NCI-H748 treated with DMSO at 0.1 percent for 48 hours (cell line): ENCODE measurements around the gene TTC33.
"Not testable (repeated sequence)": the region's sequence is repeated elsewhere in the genome, so short reads cannot be mapped to it uniquely, and the experiment has no call there.

Experiments used
- DNase-seq: peaks from one replicate; lab custom pipeline; 2025; lab: John Stamatoyannopoulos, UW

The TTC33 gene

GRCh38 chr5:40653221-40654022, 102.3 kb downstream of the TTC33 start:
- no peak for DNase-seq

DNA sequence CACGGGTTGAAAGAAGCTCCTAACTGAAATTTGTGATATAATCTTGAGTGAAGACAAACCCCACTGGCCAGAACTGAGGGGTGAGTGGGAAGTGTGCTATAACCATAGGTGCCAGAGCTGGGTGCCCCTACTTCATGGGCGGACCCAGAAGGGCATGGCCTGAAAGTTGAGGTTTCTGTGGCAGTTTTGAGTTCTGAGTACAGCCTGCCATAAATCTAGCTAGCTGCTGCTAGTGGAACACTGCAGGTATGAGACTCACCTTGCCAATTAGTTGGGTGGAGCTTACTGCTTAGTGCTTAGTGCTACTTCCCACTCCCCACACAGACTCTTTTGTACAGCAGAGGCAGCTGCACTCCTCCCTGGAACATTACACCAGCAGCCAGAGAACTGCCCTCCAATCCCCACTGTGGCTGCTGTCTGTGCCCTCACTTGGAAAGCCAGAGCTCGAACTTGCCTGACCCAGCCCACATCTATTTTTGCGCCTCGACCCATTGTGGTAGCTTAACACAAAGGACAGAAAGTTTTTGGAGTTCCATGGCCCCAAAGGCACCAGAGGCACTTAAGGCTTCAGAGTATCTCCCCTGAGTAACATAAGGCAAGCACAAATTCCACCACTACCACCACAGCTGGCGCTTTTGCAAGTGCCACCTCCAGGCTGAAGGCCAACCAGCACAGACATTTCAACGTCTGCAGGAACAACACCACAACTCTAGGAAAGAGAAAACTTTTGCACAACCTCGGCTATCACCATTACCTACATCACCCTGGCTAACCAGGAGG, 103.1 kb downstream of the TTC33 start:
- DNase-seq = peak; percentile 51

DNA sequence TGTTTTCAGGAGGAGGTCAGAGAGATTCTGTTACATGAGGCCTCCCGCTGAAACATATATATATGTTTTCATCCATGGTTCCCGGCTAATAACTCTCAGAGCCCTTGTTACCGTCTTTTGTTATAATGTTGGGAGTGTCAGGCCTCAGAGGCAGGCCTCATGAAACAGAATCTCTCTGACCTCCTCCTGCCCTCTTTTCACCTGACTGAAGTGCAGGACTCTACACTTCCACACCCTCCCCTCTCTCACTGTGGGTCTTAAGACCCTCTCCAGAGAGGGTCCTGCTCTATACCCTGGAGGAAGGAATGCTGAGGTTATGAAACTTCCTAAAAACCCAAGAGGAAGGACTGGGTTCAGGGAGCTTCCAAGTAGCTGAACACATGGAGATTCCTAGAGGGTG, 104.6 kb downstream of the TTC33 start:
- no peak for DNase-seq

DNA sequence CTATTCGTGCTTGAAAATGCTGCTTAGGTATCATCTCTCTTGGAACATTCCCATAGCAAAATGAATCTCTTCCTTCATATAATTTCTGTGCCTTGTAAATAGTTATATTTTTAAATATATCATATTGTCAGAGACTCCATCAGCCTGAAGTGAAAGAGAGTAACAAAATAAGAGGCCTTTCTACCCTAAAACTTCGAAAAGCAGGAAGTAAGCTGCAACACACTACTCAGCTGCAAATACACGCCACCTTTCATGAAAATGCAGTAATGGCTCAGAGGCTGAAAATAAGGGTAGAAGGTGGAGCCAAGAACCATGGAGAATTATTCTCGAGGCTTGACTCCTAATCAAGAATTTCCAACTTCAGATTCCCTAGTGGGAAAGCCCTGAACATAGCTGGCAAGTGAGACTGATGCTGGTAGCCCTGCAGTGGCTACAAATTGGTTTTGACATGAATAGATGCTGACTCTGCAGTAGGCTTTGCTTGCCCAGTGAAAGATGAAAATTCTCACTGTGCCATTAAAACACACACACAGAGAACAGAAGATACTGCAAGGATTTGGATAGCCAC, 106.2 kb downstream of the TTC33 start:
- no peak for DNase-seq

DNA sequence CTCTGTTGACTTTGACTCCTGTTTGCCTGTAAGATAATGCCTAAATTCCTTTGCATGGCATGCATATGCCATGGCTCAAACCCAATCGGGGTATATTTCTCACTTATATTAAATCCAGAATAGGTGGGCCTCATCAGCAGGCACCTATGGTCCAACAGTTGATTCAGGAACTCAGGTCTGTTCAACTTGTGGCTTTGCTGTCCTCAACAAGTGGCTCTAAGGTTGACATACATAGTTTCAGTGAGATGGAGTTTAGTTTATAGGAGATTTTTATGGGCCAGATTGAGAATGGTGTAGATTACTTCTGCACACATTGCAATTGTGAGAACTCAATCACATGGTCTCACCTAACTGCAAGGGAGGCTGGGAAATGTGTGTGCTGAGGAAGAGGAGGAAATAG, 107.6 kb downstream of the TTC33 start:
- DNase-seq = no peak

DNA sequence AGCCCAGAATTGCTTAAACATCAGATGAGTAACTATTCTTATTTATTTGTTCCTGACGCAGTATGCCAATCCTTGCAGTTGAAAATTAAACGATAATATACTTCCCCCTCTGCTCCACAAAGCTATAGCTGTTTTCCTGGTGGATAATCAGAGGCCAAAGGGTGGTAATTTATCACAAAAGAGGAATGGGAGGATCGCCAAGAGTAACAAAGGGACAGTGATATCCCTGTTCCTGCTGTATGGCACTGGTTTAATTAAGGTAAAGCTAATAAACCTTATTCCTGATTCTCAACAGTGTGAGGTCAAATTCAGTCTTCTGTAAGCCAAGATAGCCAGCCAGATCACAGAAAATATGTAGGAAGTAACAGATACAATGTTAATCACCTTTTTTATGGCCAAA, 109.5 kb downstream of the TTC33 start:
- peak; percentile 91 for DNase-seq

- not testable (repeated sequence) for DNase-seq
Measured at GRCh38 chr5:40639531-40639930, 116.2 kb downstream of the TTC33 start.

DNA sequence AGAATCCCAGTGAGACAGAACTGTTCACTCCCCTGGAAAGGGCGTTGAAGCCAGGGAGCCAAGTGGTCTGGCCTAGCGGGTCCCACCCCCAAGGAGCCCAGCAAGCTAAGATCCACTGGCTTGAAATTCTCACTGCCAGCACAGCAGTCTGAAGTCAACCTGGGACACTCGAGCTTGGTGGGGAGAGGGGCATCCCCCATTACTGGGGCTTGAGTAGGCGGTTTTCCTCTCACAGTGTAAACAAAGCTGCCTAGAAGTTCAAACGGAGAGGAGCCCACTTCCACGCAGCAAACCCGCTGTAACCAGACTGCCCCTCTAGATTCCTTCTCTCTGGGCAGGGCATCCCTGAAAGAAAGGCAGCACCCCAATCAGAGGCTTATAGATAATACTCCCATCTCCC, 121.2 kb downstream of the TTC33 start:
- no peak for DNase-seq

- no peak for DNase-seq
Measured at GRCh38 chr5:40634154-40634553, 121.6 kb downstream of the TTC33 start.

- no peak for DNase-seq
Measured at GRCh38 chr5:40631236-40631635, 124.5 kb downstream of the TTC33 start.

- no peak for DNase-seq
Measured at GRCh38 chr5:40630126-40630525, 125.6 kb downstream of the TTC33 start.

- no peak for DNase-seq
Measured at GRCh38 chr5:40628407-40628806, 127.4 kb downstream of the TTC33 start.

- no peak for DNase-seq
Measured at GRCh38 chr5:40627706-40628105, 128.1 kb downstream of the TTC33 start.

DNA sequence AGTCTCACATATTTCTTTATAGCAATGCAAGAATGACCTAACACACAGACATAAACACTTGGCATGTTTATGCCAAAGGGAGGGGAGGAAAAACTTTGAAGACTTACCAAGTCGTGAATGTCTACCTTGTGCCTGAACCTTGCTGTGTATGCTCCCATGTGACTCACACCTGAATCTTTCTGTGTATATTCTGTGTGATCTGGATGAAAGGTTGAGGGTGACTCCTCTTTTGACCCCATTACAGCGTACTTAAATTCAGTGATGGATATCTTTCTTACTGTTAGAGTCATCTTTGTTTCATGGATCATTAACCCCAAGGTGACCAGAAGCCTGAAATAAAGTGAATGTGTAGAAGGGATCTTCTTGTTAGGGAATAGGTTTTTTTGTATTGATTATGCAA, 129.0 kb downstream of the TTC33 start:
- no peak for DNase-seq

DNA sequence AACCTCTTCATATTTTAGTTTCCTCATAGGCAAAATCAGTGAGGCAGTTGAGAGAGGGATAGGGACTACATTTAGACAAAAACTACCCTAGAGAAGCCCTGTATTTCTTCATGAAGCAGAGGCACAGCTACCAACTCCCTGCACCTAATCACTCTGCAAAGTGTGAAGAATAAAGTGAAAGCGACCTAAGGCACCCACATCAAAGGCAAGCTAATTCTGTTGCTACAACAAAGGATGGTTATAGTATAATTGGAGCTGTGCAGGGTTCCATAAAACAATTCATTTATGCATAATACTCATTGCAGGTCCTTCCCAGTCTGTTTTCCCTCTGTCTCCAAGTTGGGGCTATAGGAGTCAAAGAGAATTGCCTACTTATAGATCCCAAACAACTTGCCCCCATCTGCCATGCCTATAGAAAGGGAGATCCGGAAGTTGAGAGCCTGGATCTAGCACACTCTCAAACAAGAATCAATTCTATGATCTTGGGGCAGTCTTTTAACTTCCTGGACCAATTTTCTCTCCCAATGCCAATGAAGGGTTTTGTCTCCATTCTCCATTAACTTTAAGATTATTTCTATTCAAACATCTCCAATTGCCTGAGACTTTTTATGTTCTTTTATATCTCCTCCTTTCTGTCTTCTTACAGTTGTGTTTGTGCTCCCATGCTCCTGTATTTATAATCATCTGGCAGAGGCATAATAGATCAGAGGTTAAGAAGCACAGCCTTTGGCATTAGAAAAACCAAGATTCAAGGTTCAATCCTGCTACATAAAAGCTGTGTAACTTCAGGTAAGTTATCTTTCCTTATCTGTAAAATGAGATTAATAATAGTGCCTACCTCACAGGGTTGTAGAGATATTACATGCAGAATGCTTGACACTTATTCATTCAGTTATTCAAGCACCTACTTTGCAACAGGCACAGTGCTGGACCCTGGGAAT, 132.0 kb downstream of the TTC33 start:
- no peak for DNase-seq

DNA sequence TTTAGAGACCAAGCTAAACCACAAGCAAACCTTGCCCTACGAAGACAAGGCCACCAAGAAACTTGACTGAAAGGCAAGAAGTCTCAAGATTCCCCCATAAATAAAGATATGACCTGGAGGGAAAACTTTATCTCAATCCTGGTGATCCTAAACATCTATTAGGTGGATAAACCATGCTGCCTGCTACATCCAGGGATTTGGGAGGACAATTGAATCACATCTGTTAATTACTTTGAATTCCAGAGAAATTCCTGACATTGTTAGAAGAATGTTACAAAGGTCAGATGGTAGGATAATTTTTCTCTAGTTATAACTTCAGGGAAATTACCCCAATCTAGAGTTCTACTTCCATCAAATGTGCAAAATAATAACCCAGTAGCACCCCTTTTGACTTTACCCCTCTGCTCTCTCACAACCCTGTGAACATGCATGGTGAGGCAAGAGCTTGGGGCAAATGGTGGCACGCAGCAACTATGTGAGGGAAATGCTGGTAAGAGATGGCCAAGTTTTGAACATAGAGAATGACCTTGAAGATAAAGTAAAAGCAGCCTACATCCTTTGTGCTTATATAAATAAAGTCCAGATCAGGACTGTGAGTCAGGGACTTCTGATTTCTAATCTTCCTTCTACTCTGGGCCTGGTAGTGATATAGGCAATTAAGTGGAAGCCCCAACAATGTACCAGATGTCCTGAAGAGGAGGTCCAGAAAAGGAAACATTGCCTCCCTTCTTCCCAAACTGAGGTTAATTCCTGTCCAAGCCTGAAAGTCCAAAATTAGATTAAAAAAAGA, 133.1 kb downstream of the TTC33 start:
- DNase-seq = no peak

GRCh38 chr5:40619421-40619820, 136.3 kb downstream of the TTC33 start:
- no peak for DNase-seq

DNA sequence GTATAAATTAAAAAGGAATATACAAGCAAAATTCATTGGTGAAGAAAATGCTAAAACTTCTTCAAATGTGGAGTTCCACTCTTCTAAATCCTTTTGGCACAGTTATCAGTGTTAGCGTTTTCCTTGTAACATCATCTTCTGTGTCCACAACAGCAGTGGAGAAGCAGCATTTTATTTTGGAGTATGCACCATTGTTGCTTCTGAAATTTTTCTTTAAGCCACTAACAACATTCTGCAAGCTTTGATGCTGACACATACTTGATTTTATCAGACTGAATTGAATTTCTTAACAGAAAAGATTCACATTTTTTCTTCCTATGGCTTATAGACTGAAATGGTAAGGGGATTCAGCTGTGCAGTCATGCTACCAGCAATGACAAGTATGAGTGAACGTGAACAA, 136.8 kb downstream of the TTC33 start:
- no peak for DNase-seq

DNA sequence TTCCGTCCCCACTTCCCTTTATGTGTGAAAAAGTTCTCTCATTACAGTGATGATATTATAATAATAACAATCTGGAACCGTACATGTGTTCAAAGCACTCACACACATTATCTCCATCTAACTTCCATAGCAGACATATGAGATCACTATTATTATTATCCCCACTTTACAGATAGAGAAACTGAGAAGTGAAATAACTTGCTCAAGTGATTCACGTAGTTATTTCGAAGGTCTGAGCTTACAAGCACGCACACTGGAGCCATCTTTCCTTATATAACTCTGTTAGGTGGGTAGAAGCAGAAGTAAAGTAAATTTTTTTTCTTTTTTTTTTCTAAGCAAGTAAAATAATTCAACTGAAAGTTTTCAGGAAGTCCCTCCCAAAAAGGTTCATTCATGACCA, 139.0 kb downstream of the TTC33 start:
- no peak for DNase-seq

DNA sequence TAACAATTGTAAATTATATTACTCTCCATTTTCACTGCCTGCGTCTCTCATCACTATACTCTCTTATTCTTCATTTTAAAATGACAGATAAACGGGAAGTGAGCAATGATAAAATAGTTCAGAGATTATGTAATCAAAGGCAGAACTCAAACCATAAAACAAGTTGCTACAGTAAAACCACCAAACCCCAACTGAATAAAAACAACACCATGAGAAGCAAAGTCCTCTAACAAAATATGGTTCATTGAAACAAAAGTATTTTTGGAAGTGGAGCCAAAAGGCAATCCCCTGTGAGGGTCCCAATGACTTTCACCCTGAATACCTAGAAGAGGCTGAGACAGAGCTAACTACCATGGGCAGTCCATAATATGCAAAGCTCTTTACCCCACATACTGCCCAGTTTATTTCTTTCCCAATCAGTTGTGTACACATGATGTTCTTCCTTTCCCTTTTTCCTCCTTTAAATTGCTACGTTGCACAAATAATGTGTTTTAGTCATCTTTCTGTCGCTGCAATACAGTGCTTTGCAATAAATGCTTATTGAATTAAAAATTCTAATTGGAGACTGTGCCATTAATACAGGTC, 140.1 kb downstream of the TTC33 start:
- no peak for DNase-seq
